Glomerular visceral epithelial cell (primary cell): ENCODE results near the gene WNT9A.

Source experiments
- DNase-seq: peaks from one replicate; pipeline ENCODE4 v3.0.0-alpha.2; 2016; ENCODE audit errors: extremely low spot score

Gene WNT9A

GRCh38 chr1:227897704-227898438 is 49.9 kb downstream of the WNT9A start:
- no peak for DNase-seq

GRCh38 chr1:227896710-227897655 is 50.7 kb downstream of the WNT9A start:
- no peak for DNase-seq

GRCh38 chr1:227895828-227896685 is 51.7 kb downstream of the WNT9A start:
- no peak for DNase-seq

- DNase-seq = no peak
These were observed 52.8 kb downstream of the WNT9A start for GRCh38 chr1:227894831-227895451.

- DNase-seq = no peak
These were observed 53.6 kb downstream of the WNT9A start for GRCh38 chr1:227893949-227894721.

- DNase-seq = no peak
These were observed 54.3 kb downstream of the WNT9A start for GRCh38 chr1:227893300-227893948.

- DNase-seq = no peak
These were observed 55.0 kb downstream of the WNT9A start for GRCh38 chr1:227892489-227893299.

- no peak for DNase-seq
These were observed 55.7 kb downstream of the WNT9A start for GRCh38 chr1:227891955-227892488.

- no peak for DNase-seq
These were observed 56.3 kb downstream of the WNT9A start for GRCh38 chr1:227891223-227891954.

- no peak for DNase-seq
These were observed 57.1 kb downstream of the WNT9A start for GRCh38 chr1:227890451-227891222.

GRCh38 chr1:227889863-227890405 is 57.8 kb downstream of the WNT9A start:
- DNase-seq = no peak

- DNase-seq = no peak
These were observed 58.5 kb downstream of the WNT9A start for GRCh38 chr1:227889047-227889862.

- no peak for DNase-seq
These were observed 59.2 kb downstream of the WNT9A start for GRCh38 chr1:227888404-227889046.

GRCh38 chr1:227887697-227888403 is 59.9 kb downstream of the WNT9A start:
- no peak for DNase-seq

GRCh38 chr1:227886993-227887696 is 60.6 kb downstream of the WNT9A start:
- no peak for DNase-seq
